T-helper 9 cell (primary cell): ENCODE data around the gene PPARG.

Source experiments
- DNase-seq: peaks from one replicate; pipeline ENCODE4 v3.0.0-alpha.2; 2020

PPARG gene

GRCh38 chr3:12316253-12316652 lies 27.4 kb downstream of the PPARG start:
- DNase-seq: no peak

GRCh38 chr3:12316729-12317351 lies 28.0 kb downstream of the PPARG start:
- no peak for DNase-seq

GRCh38 chr3:12317914-12318313 lies 29.0 kb downstream of the PPARG start:
- DNase-seq: no peak

- no peak for DNase-seq
Observed at GRCh38 chr3:12318758-12319621, 30.1 kb downstream of the PPARG start.

GRCh38 chr3:12321015-12321414 lies 32.1 kb downstream of the PPARG start:
- DNase-seq: no peak

GRCh38 chr3:12323237-12323636 lies 34.4 kb downstream of the PPARG start:
- DNase-seq: no peak

GRCh38 chr3:12325586-12326515 lies 37.0 kb downstream of the PPARG start:
- no peak for DNase-seq

- no peak for DNase-seq
Observed at GRCh38 chr3:12327021-12327420, 38.2 kb downstream of the PPARG start.

- no peak for DNase-seq
Observed at GRCh38 chr3:12328132-12328836, 39.4 kb downstream of the PPARG start.

- no peak for DNase-seq
Observed at GRCh38 chr3:12328837-12329462, 40.1 kb downstream of the PPARG start.

- no peak for DNase-seq
Observed at GRCh38 chr3:12334786-12335185, 45.9 kb downstream of the PPARG start.

GRCh38 chr3:12335421-12335820 lies 46.6 kb downstream of the PPARG start:
- no peak for DNase-seq

GRCh38 chr3:12336099-12336498 lies 47.2 kb downstream of the PPARG start:
- DNase-seq: no peak

- no peak for DNase-seq
Observed at GRCh38 chr3:12338595-12339546, 50.0 kb downstream of the PPARG start.

GRCh38 chr3:12339701-12340480 lies 51.0 kb downstream of the PPARG start:
- no peak for DNase-seq

- DNase-seq: no peak
Observed at GRCh38 chr3:12340506-12340905, 51.6 kb downstream of the PPARG start.

- DNase-seq: no peak
Observed at GRCh38 chr3:12342151-12342550, 53.3 kb downstream of the PPARG start.

GRCh38 chr3:12343047-12343501 lies 54.2 kb downstream of the PPARG start:
- no peak for DNase-seq

- DNase-seq: no peak
Observed at GRCh38 chr3:12345141-12345561, 56.3 kb downstream of the PPARG start.
